Erythroblast (primary cell): ENCODE measurements around the gene FLNA.
"Not testable (repeated sequence)": the region's sequence is repeated elsewhere in the genome, so short reads cannot be mapped to it uniquely, and the experiment has no call there.

Source experiments
- GATA1 ChIP-seq: IDR thresholded peaks from 2 replicates; pipeline ENCODE4 v1.6.1; 2011; ENCODE audit warnings: low read depth, mild to moderate bottlenecking, control low read depth, low read length, moderate library complexity
- POLR2A ChIP-seq: IDR thresholded peaks from 2 replicates; pipeline ENCODE4 v1.6.1; 2011; ENCODE audit warnings: mild to moderate bottlenecking, low read length

GRCh38 chrX:154388094-154388493 is 13.7 kb upstream of the FLNA start:
- not testable (repeated sequence) for TF ChIP-seq POLR2A, GATA1
